ENCODE measurements around the gene RBFA.

The RBFA gene

DNA sequence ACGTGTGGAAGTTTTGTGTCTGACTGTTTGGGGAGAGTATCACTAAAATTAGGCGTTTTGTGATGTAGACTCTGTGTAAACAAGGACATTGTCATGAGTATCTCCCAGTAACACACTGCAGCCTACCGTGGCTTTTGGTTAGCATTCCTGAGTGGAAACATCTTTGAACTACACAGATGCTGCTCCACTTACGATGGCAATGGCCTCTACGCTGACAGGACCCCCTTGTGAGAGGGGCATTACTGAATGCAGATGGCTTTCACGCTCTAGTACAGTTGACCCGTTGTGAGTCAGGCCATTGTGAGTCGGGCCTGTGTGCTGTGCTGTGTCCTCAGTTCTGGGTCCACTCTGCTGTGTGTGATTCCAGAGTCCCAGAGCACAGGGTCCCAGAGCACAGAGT, 40.5 kb downstream of the RBFA start:
- DNase-seq (ENCODE audit: low spot score): no peak

DNA sequence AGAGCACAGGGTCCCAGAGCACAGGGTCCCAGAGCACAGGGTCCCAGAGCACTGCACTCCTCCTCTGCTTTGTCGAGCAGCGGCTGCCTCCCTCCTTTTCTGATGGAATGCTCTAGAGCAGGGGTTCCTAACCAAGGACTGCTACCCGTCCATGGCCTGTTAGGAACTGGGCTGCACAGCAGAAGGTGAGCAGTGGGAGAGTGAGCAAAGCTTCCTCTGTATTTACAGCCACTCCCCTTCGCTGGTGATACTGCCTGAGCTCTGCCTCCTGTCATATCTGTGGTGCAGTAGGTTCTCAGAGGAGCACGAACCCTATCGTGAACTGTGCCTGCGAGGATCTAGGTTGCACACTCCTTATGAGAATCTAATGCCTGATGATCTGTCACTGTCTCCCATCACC, 41.7 kb downstream of the RBFA start:
- DNase-seq (ENCODE audit: low spot score): no peak

DNA sequence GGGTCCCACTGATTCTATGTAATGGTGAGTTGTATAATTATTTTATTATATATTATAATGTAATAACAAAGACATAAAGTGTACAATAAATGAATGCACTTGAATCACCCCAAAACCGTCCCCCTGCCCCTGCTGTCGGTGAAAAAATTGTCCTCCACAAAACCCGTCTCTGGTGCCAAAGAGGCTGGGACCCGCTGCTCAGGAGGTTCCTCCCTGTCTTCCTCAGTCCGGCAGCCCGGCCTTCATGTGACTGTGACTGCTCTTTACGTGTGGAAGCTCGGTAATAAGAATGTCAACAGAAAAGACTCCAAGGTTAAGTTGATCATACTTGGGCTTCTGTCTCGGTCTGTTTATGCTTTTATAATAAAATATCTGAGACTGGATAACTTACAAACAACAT, 42.1 kb downstream of the RBFA start:
- no peak for DNase-seq (ENCODE audit: low spot score)

DNA sequence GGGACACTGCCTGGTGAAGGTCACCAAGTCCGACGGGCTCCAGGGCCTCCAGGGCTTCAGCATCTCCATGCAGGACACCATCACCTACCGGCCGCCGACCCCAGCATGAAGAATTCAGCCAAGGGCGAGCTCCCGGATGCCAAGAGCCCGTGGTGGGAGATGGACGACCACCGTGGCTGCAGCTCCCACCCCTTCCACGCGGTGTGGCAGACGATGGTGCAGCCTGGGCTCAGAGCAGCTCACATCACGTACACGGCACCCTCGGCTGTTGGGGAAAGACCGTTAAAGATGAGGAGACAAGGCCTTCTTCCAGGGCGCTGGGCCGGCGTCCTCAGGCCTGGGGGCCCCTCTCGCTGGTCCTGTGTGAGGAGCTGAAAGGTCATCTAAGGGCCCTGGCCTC, 43.6 kb downstream of the RBFA start:
- no peak for DNase-seq (ENCODE audit: low spot score)

All from AG08395 (cell line).